ENCODE data around the gene RPL26.

GRCh38 chr17:8369944-8370343, 13.0 kb downstream of the RPL26 start:
- TF ChIP-seq CTCF (IDR thresholded peaks at IDR 0.05) (no peak), EZH2 (IDR thresholded peaks at IDR 0.05; ENCODE audit: borderline replicate concordance, insufficient read depth, low read depth, low read length, poor library complexity, severe bottlenecking) (no peak)
